Sigmoid colon (tissue), 7 donors: Measurements from ENCODE around the gene PRAC1. TPM values are rescaled to one million over a fixed set of nuclear protein-coding genes. Genes with fewer than 3 reads are reported as not detected.
A peak's percentile ranks its signal among the peaks of the same experiment; 100 is the strongest.

Source experiments
- DNase-seq: peaks from one replicate; pipeline ENCODE4 v3.0.0-alpha.2; 2019
- H3K27ac ChIP-seq, 4 donors: fragments of 200-600 bp; sonication (generic); one replicate each; pipeline ENCODE4 v1.5.1; 2016 to 2019; ENCODE audit warnings: mild to moderate bottlenecking in 1 of 4
- H3K27me3 ChIP-seq, 3 donors: fragments of 200-600 bp; sonication (generic); one replicate each; pipeline ENCODE4 v1.5.1; 2019; ENCODE audit warnings: mild to moderate bottlenecking in 1 of 3
- H3K36me3 ChIP-seq, 4 donors: fragments of 200-600 bp; sonication (generic); one replicate each; pipeline ENCODE4 v1.5.1; 2016 to 2019
- H3K4me1 ChIP-seq, 4 donors: fragments of 200-600 bp; sonication (generic); one replicate each; pipeline ENCODE4 v1.5.1; 2017 to 2019
- H3K4me3 ChIP-seq, 4 donors: fragments of 200-600 bp; sonication (generic); one replicate each; pipeline ENCODE4 v1.5.1; 2017 to 2019; ENCODE audit warnings: mild to moderate bottlenecking in 2 of 4, moderate library complexity in 1 of 4
- H3K9me3 ChIP-seq, 4 donors: fragments of 200-600 bp in 3 of 4; sonication (generic) in 3 of 4; one replicate each; pipeline versions ENCODE4 v1.5.1 to v1.6.1; 2013 to 2019
- EP300 ChIP-seq, 4 donors: sonication (generic); formaldehyde crosslinking; IDR thresholded peaks; one replicate each; pipeline ENCODE4 v1.6.1; 2017; ENCODE audit warnings: antibody characterized with exemption in 4 of 4
- POLR2A ChIP-seq, 2 donors: fragments of 450-650 bp; IDR thresholded peaks; one replicate each; pipeline ENCODE4 v1.6.1; 2016; ENCODE audit warnings: antibody characterized with exemption in 2 of 2, mild to moderate bottlenecking in 2 of 2, moderate library complexity in 2 of 2
- POLR2AphosphoS5 ChIP-seq, 4 donors: sonication (generic); formaldehyde crosslinking; IDR thresholded peaks; one replicate each; pipeline ENCODE4 v1.6.1; 2017; ENCODE audit warnings: antibody characterized with exemption in 4 of 4
- whole genome bisulfite sequencing, 2 donors: extraction: QIAGEN DNeasy Blood & Tissue Kit; methylation state at CpG; one replicate each; pipeline ENCODE4 v1.1.7; 2013; 5-methylcytosine and 5-hydroxymethylcytosine counted together
- intact Hi-C: fragments of 100-400 bp; cut with DNase I; formaldehyde crosslinking; loops from one replicate; pipeline ENCODE4 v1.15.1; 2023
- polyA plus RNA-seq, 3 donors: library from polyadenylated mRNA; stranded (reverse); fragments of 200-250 nt; gene quantifications; one replicate each; pipeline ENCODE4 v1.2.3, GENCODE V29; 2013
- total RNA-seq, 4 donors: library from RNA; depleted of rRNA; stranded (reverse); fragments of >200 nt; gene quantifications; one replicate each; pipeline ENCODE4 v1.1.0, GENCODE V29; 2016
- TF ChIP-seq, protein P1 (sequence below), 4 experiments: fragments of 450-650 bp in 3 of 4; fragments of 200-600 bp in 1 of 4; IDR thresholded peaks; one replicate each; pipeline ENCODE4 v1.5.1; 2016 to 2019; ENCODE audit warnings: antibody characterized with exemption in 4 of 4, mild to moderate bottlenecking in 3 of 4, moderate library complexity in 2 of 4
- donor health status: healthy with polysubstance abuse.
- donor health status: Bipolar disorder and iron deficiency.
- donor health status: healthy.

The PRAC1 gene
- total and polyA plus RNA-seq, 7 donors, result 9.1 to 572 (median 388) TPM; not detected in 2

DNA sequence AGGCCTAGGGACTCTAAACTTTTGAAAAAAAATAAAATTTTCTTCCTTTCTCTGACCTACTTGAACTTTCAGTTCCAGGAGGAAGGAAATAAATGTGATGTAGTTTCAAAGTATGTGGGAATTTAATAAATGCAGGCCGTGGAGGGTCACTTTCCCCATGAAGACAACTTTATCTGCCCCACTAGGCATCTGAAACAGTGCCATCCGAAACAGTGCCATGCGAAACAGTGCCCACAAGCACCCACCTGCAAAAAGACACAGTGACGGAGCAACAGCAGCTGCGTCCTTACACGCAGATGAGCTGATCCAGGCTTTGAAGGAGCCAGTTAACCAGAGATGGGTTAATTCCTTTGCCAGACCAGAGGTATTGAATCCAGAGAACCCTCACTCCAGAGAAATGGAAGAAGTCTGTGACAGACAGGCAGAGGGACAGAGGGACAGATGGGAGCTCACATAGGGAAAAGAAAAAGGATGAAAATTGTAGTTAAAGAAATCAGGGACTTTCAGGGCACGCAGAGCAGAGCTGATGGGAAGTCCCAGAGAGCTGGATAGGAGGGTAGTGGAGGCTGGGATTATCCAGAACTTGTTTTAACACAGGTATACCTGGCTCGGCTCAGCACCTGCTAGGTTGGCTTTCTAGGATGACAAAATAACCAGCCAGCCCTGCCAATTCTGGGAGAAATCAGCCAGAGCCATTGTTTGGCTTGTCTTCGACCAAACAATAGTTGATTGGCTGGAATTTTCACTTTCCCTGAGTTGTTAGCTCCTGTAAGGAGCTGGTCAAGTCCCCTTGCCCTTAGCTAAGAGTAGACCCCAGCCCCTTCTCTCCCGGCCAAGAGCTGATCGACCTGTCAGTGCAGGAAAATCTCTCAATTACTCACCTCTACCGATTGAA, 23.3 kb upstream of the PRAC1 start:
- no peak overlapping the region for H3K4me3 ChIP-seq
- intact Hi-C loops, result no loop called here
- H3K36me3 ChIP-seq, result no peaks in the 10 kb centered on the region
- 32 to 57% methylated on average over 12 of the region's 12 CpGs for WGBS, 2 donors
- TF ChIP-seq, protein P1, sequence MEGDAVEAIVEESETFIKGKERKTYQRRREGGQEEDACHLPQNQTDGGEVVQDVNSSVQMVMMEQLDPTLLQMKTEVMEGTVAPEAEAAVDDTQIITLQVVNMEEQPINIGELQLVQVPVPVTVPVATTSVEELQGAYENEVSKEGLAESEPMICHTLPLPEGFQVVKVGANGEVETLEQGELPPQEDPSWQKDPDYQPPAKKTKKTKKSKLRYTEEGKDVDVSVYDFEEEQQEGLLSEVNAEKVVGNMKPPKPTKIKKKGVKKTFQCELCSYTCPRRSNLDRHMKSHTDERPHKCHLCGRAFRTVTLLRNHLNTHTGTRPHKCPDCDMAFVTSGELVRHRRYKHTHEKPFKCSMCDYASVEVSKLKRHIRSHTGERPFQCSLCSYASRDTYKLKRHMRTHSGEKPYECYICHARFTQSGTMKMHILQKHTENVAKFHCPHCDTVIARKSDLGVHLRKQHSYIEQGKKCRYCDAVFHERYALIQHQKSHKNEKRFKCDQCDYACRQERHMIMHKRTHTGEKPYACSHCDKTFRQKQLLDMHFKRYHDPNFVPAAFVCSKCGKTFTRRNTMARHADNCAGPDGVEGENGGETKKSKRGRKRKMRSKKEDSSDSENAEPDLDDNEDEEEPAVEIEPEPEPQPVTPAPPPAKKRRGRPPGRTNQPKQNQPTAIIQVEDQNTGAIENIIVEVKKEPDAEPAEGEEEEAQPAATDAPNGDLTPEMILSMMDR (IDR thresholded peaks at IDR 0.05), result no peak
- no peak for TF ChIP-seq POLR2AphosphoS5 (IDR thresholded peaks at IDR 0.05)
- no peak for TF ChIP-seq EP300 (IDR thresholded peaks at IDR 0.05)
- no peaks in the 10 kb centered on the region for H3K9me3 ChIP-seq
- H3K27me3 ChIP-seq, result peaks cover 76 to 100% (median 97%) of the 10 kb centered on the region in 3 donors
- peaks cover 0 to 7% (median 1%) of the 10 kb centered on the region in 4 donors for H3K4me1 ChIP-seq
- H3K27ac ChIP-seq, result no peak overlapping the region
- no peak for DNase-seq

DNA sequence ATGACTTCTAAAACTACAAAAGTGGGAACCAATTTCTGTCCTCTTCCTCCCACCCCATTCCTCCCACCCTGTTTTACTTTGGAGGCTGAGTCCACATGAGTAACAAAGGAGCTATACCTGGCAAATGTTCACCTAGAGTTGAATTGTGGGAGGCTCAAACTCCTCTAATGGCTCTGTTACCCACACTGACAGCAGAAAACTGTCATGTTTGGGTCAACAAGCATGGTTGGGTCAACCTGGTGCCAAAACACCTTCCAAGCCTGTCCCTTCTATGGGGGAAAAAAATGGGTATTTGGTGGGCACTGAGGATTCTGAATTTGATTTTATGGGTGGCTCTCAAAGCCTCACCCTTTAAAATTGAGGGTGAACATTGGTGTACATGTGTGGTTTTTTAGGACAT, 18.2 kb upstream of the PRAC1 start:
- H3K4me3 ChIP-seq, result no peak overlapping the region
- intact Hi-C loops, result no loop called here
- no peaks in the 10 kb centered on the region for H3K36me3 ChIP-seq
- no peak overlapping the region for H3K27ac ChIP-seq
- no peaks in the 10 kb centered on the region for H3K9me3 ChIP-seq
- no peaks in the 10 kb centered on the region for H3K4me1 ChIP-seq
- TF ChIP-seq POLR2AphosphoS5 (IDR thresholded peaks at IDR 0.05), result no peak
- TF ChIP-seq POLR2A (IDR thresholded peaks at IDR 0.05), result no peak
- TF ChIP-seq, protein P1 (IDR thresholded peaks at IDR 0.05), result no peak
- no peak for TF ChIP-seq EP300 (IDR thresholded peaks at IDR 0.05)
- DNase-seq, result no peak
- H3K27me3 ChIP-seq, result peaks cover 78 to 100% (median 98%) of the 10 kb centered on the region in 3 donors

DNA sequence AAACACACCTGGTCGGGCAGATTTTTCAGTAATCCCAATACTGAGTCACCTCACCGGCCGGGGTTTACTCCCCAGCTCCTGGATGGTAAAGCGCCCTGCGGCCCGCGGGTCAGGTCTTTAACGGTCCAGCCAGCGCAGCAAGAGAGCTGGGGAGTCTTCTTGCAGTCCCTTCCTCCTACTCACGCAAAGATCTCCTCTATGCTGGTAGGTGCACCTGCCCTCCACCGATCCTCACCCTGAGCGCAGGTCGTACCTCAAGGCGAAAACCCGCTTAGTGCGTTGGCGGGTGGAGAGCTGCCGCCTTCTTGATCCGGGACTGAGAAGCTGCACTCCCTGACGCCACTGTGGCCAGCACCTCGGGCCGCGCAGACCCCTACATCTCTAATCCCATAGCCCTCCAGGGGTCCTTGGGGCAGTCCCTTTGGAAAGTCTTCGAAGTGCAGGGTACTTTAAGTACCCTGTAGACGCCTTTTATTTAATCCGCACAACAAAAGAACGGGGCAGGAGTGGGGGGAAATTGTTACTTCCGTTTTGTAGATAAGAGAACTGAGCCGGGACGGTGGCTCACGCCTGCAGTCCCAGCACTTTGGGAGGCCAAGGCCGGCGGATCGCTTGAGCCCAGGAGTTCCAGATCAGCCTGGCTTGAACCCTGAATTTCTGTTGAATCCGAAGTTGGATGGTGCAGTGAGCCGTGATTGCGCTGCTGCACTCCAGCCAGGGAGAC, 16.6 kb upstream of the PRAC1 start:
- peak; percentile 39 for DNase-seq

DNA sequence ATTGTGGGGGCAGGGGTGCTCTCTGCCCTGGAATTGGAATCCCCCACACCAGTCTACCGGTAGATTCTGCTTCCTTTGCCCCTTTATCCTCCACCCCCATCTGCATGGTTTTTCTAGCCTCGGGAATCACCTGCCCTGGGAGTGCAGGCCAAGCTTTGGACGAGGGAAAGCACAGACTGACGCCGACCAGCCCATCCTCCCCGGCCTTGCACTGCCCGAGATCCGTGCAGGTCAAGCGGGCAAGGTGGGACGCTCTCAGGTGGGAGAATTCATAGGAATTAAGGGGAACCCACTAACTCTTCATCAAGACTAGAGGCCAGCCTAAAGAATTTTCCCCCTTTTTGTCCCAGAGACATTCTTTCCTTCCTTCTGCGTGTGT, 16.1 kb upstream of the PRAC1 start:
- intact Hi-C loops, result no loop called here
- 27 to 65% methylated on average over 11 of the region's 11 CpGs for WGBS, 2 donors
- TF ChIP-seq, protein P1 (IDR thresholded peaks at IDR 0.05), result no peak
- TF ChIP-seq POLR2A (IDR thresholded peaks at IDR 0.05) (no peak), POLR2AphosphoS5 (IDR thresholded peaks at IDR 0.05) (no peak), EP300 (IDR thresholded peaks at IDR 0.05) (no peak)
- DNase-seq, result peak; percentile 28
- H3K9me3 ChIP-seq, result no peaks in the 10 kb centered on the region
- peaks cover 78 to 100% (median 96%) of the 10 kb centered on the region in 3 donors for H3K27me3 ChIP-seq
- H3K27ac ChIP-seq, result no peak overlapping the region
- H3K4me1 ChIP-seq, result peaks cover 0 to 3% (median under 1%) of the 10 kb centered on the region in 4 donors
- H3K36me3 ChIP-seq, result no peaks in the 10 kb centered on the region
- H3K4me3 ChIP-seq, result no peak overlapping the region

More for the DNA sequence above, 16.6 kb upstream of the PRAC1 start:
- Histone ChIP-seq H3K36me3 (no peaks in the 10 kb centered on the region), H3K27me3 (peaks cover 77 to 100% (median 98%) of the 10 kb centered on the region in 3 donors), H3K4me1 (no peaks in the 10 kb centered on the region), H3K9me3 (no peaks in the 10 kb centered on the region), H3K27ac (no peak overlapping the region), H3K4me3 (no peak overlapping the region)
- intact Hi-C loops, result no loop called here
- TF ChIP-seq POLR2A (IDR thresholded peaks at IDR 0.05) (no peak), EP300 (IDR thresholded peaks at IDR 0.05) (no peak), POLR2AphosphoS5 (IDR thresholded peaks at IDR 0.05) (no peak)
- TF ChIP-seq, protein P1 (IDR thresholded peaks at IDR 0.05), result no peak
- 28 to 52% methylated on average over 37 of the region's 37 CpGs for WGBS, 2 donors
